Activated CD4-positive, alpha-beta memory T cell treated with anti-CD3 and anti-CD28 coated beads for 36 hours (primary cell): Measurements from ENCODE around the gene WRNIP1. TPM values are rescaled to one million over a fixed set of nuclear protein-coding genes. Genes with fewer than 3 reads are reported as not detected.
"Not testable (repeated sequence)": the region's sequence is repeated elsewhere in the genome, so short reads cannot be mapped to it uniquely, and the experiment has no call there.

Experiments used
- CTCF ChIA-PET: fragments of 350-600 bp; sonication (Branson Sonifier 250); formaldehyde crosslinking; loops from one replicate; lab custom pipeline; 2021; ENCODE audit warnings: antibody characterized with exemption, inconsistent platforms; lab: Charles Lee
- POLR2A ChIA-PET: fragments of 350-600 bp; sonication (Branson Sonifier 250); formaldehyde crosslinking; loops from one replicate; lab custom pipeline; 2021; ENCODE audit warnings: antibody characterized with exemption; lab: Charles Lee
- DNase-seq: peaks from one replicate; pipeline ENCODE4 v3.0.0-alpha.2; 2020
- H3K27ac Mint-ChIP-seq: one replicate; pipeline ENCODE4 v1.8.0; 2021; ENCODE audit warnings: mixed read lengths
- H3K27me3 Mint-ChIP-seq: one replicate; pipeline ENCODE4 v1.8.0; 2021; ENCODE audit warnings: mixed read lengths
- H3K36me3 Mint-ChIP-seq: one replicate; pipeline ENCODE4 v1.8.0; 2021; ENCODE audit warnings: mixed read lengths
- H3K4me1 Mint-ChIP-seq: one replicate; pipeline ENCODE4 v1.8.0; 2021; ENCODE audit warnings: low read depth, mixed read lengths
- H3K4me3 Mint-ChIP-seq: one replicate; pipeline ENCODE4 v1.8.0; 2021; ENCODE audit warnings: mild to moderate bottlenecking, mixed read lengths
- H3K9me3 Mint-ChIP-seq: one replicate; pipeline ENCODE4 v1.8.0; 2021; ENCODE audit warnings: mixed read lengths
- intact Hi-C: fragments of 100-400 bp; cut with micrococcal nuclease; formaldehyde crosslinking; loops from one replicate; pipeline ENCODE4 v1.15.1; 2023
- total RNA-seq, 2 experiments: library from RNA; stranded (reverse); gene quantifications; one replicate each; pipeline ENCODE4 v1.2.3, GENCODE V29; 2021

Gene WRNIP1
- total RNA-seq, 2 experiments from 2014 or later, result 32.7 to 32.8 TPM

- peaks cover 2% of the 10 kb centered on the region for H3K4me1 Mint-ChIP-seq
- H3K9me3 Mint-ChIP-seq, result no peaks in the 10 kb centered on the region
- no peak for DNase-seq
- no peaks in the 10 kb centered on the region for H3K36me3 Mint-ChIP-seq
- ChIA-PET CTCF (interaction anchor here (0.6 to 1.0 kb wide), 3 partner anchors 13 to 184 kb away, joined by 3 to 4 read pairs (median 4); no protein-coding TSS in a partner anchor), POLR2A (no interaction called here)
- no peak overlapping the region for H3K27ac Mint-ChIP-seq
- no peak overlapping the region for H3K4me3 Mint-ChIP-seq
- intact Hi-C loops, result loop anchor here (5.0 to 10.0 kb wide), 3 partner anchors 61 to 1156 kb away; no protein-coding TSS in a partner anchor
- H3K27me3 Mint-ChIP-seq, result peaks cover 17% of the 10 kb centered on the region
Observed at GRCh38 chr6:2753110-2753489, 12.1 kb upstream of the WRNIP1 start.

- Mint-ChIP-seq H3K9me3 (no peaks in the 10 kb centered on the region), H3K36me3 (no peaks in the 10 kb centered on the region), H3K4me1 (peaks cover 2% of the 10 kb centered on the region), H3K27me3 (peaks cover 17% of the 10 kb centered on the region), H3K27ac (no peak overlapping the region), H3K4me3 (no peak overlapping the region)
- POLR2A ChIA-PET, result no interaction called here
- no peak for DNase-seq
- CTCF ChIA-PET, result interaction anchor here (0.6 to 1.0 kb wide), 3 partner anchors 13 to 183 kb away, joined by 3 to 4 read pairs (median 4); no protein-coding TSS in a partner anchor
- intact Hi-C loops, result loop anchor here (5.0 to 10.0 kb wide), 3 partner anchors 61 to 1156 kb away; no protein-coding TSS in a partner anchor
Observed at GRCh38 chr6:2753743-2754142, 11.4 kb upstream of the WRNIP1 start.

GRCh38 chr6:2754393-2754792 is 10.8 kb upstream of the WRNIP1 start:
- peaks cover 2% of the 10 kb centered on the region for H3K4me1 Mint-ChIP-seq
- CTCF ChIA-PET, result no interaction called here

GRCh38 chr6:2754911-2755310 is 10.3 kb upstream of the WRNIP1 start:
- Mint-ChIP-seq H3K27me3 (peaks cover 17% of the 10 kb centered on the region), H3K36me3 (no peaks in the 10 kb centered on the region), H3K4me3 (no peak overlapping the region), H3K27ac (no peak overlapping the region), H3K9me3 (no peaks in the 10 kb centered on the region), H3K4me1 (peaks cover under 1% of the 10 kb centered on the region)
- no peak for DNase-seq
- ChIA-PET CTCF (no interaction called here), POLR2A (no interaction called here)
- intact Hi-C loops, result loop anchor here (5.0 to 10.0 kb wide), 3 partner anchors 63 to 1158 kb away; no protein-coding TSS in a partner anchor

More at GRCh38 chr6:2754393-2754792, 10.8 kb upstream of the WRNIP1 start:
- POLR2A ChIA-PET, result no interaction called here
- no peak overlapping the region for H3K27ac Mint-ChIP-seq
- intact Hi-C loops, result loop anchor here (5.0 to 10.0 kb wide), 3 partner anchors 62 to 1157 kb away; no protein-coding TSS in a partner anchor
- H3K4me3 Mint-ChIP-seq, result no peak overlapping the region
- H3K27me3 Mint-ChIP-seq, result peaks cover 17% of the 10 kb centered on the region
- H3K9me3 Mint-ChIP-seq, result no peaks in the 10 kb centered on the region
- no peak for DNase-seq
- no peaks in the 10 kb centered on the region for H3K36me3 Mint-ChIP-seq

GRCh38 chr6:2755456-2755855 is 9.7 kb upstream of the WRNIP1 start:
- intact Hi-C loops, result loop anchor here (10.0 kb wide), 1 partner anchor 121 kb away; no protein-coding TSS in a partner anchor
- ChIA-PET CTCF (no interaction called here), POLR2A (no interaction called here)
- H3K9me3 Mint-ChIP-seq, result no peaks in the 10 kb centered on the region
- no peak for DNase-seq
- peaks cover 2% of the 10 kb centered on the region for H3K4me1 Mint-ChIP-seq
- H3K27me3 Mint-ChIP-seq, result peaks cover 17% of the 10 kb centered on the region
- H3K27ac Mint-ChIP-seq, result no peak overlapping the region
- H3K36me3 Mint-ChIP-seq, result no peaks in the 10 kb centered on the region
- no peak overlapping the region for H3K4me3 Mint-ChIP-seq

- CTCF ChIA-PET, result interaction anchor here (0.8 kb wide), 1 partner anchor 18 kb away, joined by 3 read pairs; no protein-coding TSS in a partner anchor
- H3K27ac Mint-ChIP-seq, result no peak overlapping the region
- intact Hi-C loops, result loop anchor here (10.0 kb wide), 1 partner anchor 121 kb away; no protein-coding TSS in a partner anchor
Observed at GRCh38 chr6:2756241-2756640, 9.0 kb upstream of the WRNIP1 start.

GRCh38 chr6:2756687-2757224 is 8.4 kb upstream of the WRNIP1 start:
- intact Hi-C loops, result loop anchor here (10.0 kb wide), 1 partner anchor 122 kb away; no protein-coding TSS in a partner anchor
- DNase-seq, result no peak
- Mint-ChIP-seq H3K36me3 (no peaks in the 10 kb centered on the region), H3K27me3 (peaks cover 12% of the 10 kb centered on the region), H3K27ac (no peak overlapping the region), H3K4me1 (peaks cover 10% of the 10 kb centered on the region), H3K9me3 (no peaks in the 10 kb centered on the region), H3K4me3 (no peak overlapping the region)
- CTCF ChIA-PET, result interaction anchor here (0.8 to 7.9 kb wide), 3 partner anchors 8 to 19 kb away, joined by 3 to 111 read pairs (median 4); partner anchors contain the start of gene MYLK4
- POLR2A ChIA-PET, result no interaction called here

More at GRCh38 chr6:2756241-2756640, 9.0 kb upstream of the WRNIP1 start:
- no peak for DNase-seq
- POLR2A ChIA-PET, result no interaction called here
- Mint-ChIP-seq H3K4me1 (peaks cover 9% of the 10 kb centered on the region), H3K36me3 (no peaks in the 10 kb centered on the region), H3K4me3 (no peak overlapping the region), H3K9me3 (no peaks in the 10 kb centered on the region), H3K27me3 (peaks cover 12% of the 10 kb centered on the region)

GRCh38 chr6:2758980-2759379 is 6.2 kb upstream of the WRNIP1 start:
- H3K36me3 Mint-ChIP-seq, result no peaks in the 10 kb centered on the region
- H3K4me3 Mint-ChIP-seq, result no peak overlapping the region
- intact Hi-C loops, result loop anchor here (10.0 kb wide), 1 partner anchor 124 kb away; no protein-coding TSS in a partner anchor
- no peaks in the 10 kb centered on the region for H3K9me3 Mint-ChIP-seq
- peaks cover 10% of the 10 kb centered on the region for H3K4me1 Mint-ChIP-seq
- no peak overlapping the region for H3K27ac Mint-ChIP-seq
- ChIA-PET POLR2A (no interaction called here), CTCF (interaction anchor here (1.0 to 7.9 kb wide), 3 partner anchors 10 to 21 kb away, joined by 3 to 111 read pairs (median 5); partner anchors contain the start of gene MYLK4)
- peaks cover 9% of the 10 kb centered on the region for H3K27me3 Mint-ChIP-seq
- DNase-seq, result no peak

- H3K27me3 Mint-ChIP-seq, result peaks cover 5% of the 10 kb centered on the region
- DNase-seq, result peak; percentile 45
- H3K27ac Mint-ChIP-seq, result peak overlapping the region; percentile 35
- H3K4me3 Mint-ChIP-seq, result peak overlapping the region; percentile 69
- intact Hi-C loops, result loop anchor here (1.0 to 10.0 kb wide), 4 partner anchors 23 to 1374 kb away; partner anchors contain the start of genes ECI2 and GMDS
- CTCF ChIA-PET, result interaction anchor here (0.7 to 7.9 kb wide), 8 partner anchors 13 to 169 kb away, joined by 3 to 111 read pairs (median 4); partner anchors contain the start of gene MYLK4
- no peaks in the 10 kb centered on the region for H3K9me3 Mint-ChIP-seq
- no peaks in the 10 kb centered on the region for H3K36me3 Mint-ChIP-seq
- peaks cover 17% of the 10 kb centered on the region for H3K4me1 Mint-ChIP-seq
- POLR2A ChIA-PET, result no interaction called here
Observed at GRCh38 chr6:2760882-2761842, 4.0 kb upstream of the WRNIP1 start.

GRCh38 chr6:2762868-2763267 is 2.3 kb upstream of the WRNIP1 start:
- CTCF ChIA-PET, result interaction anchor here (1.3 to 7.9 kb wide), 4 partner anchors 14 to 167 kb away, joined by 3 to 111 read pairs (median 22); partner anchors contain the start of gene MYLK4
- H3K27ac Mint-ChIP-seq, H3K36me3 Mint-ChIP-seq, H3K4me3 Mint-ChIP-seq, POLR2A ChIA-PET, H3K9me3 Mint-ChIP-seq, H3K27me3 Mint-ChIP-seq: not testable (repeated sequence)
- peaks cover 26% of the 10 kb centered on the region for H3K4me1 Mint-ChIP-seq
- DNase-seq, result peak; percentile 32
- intact Hi-C loops, result loop anchor here (5.0 to 10.0 kb wide), 3 partner anchors 198 to 1372 kb away; partner anchors contain the start of genes ECI2 and GMDS

GRCh38 chr6:2763345-2763841 is 1.8 kb upstream of the WRNIP1 start:
- POLR2A ChIA-PET, result interaction anchor here (0.9 kb wide), 1 partner anchor 446 kb away, joined by 4 read pairs; no protein-coding TSS in a partner anchor
- intact Hi-C loops, result loop anchor here (5.0 to 10.0 kb wide), 3 partner anchors 199 to 1371 kb away; partner anchors contain the start of genes ECI2 and GMDS
- no peak for DNase-seq

More at GRCh38 chr6:2763345-2763841, 1.8 kb upstream of the WRNIP1 start:
- Mint-ChIP-seq H3K9me3 (no peaks in the 10 kb centered on the region), H3K27ac (no peak overlapping the region), H3K27me3 (no peaks in the 10 kb centered on the region), H3K36me3 (peaks cover 5% of the 10 kb centered on the region), H3K4me1 (peaks cover 31% of the 10 kb centered on the region), H3K4me3 (no peak overlapping the region)
- CTCF ChIA-PET, result interaction anchor here (2.6 to 7.9 kb wide), 3 partner anchors 15 to 129 kb away, joined by 9 to 111 read pairs (median 36); partner anchors contain the start of gene MYLK4
